Measurements from ENCODE around the gene EIF4G3. TPM values are rescaled to one million over a fixed set of nuclear protein-coding genes. Genes with fewer than 3 reads are reported as not detected.

EIF4G3 gene
- polyA plus RNA-seq, 4 donors = 10.8 to 32.1 (median 20.1) TPM

GRCh38 chr1:20891091-20891490 lies 285.6 kb downstream of the EIF4G3 start:
- Histone ChIP-seq H3K27me3 (ENCODE audit: control insufficient read depth in 3 of 3, insufficient read depth in 3 of 3, low read length in 3 of 3) (no peaks in the 10 kb centered on the region), H3K36me3 (ENCODE audit: control insufficient read depth in 3 of 3, insufficient read depth in 2 of 3, low read depth in 1 of 3, low read length in 3 of 3) (peaks cover 6 to 21% (median 7%) of the 10 kb centered on the region in 3 donors), H3K9me3 (ENCODE audit: control insufficient read depth in 2 of 2, insufficient read depth in 1 of 2, low read depth in 1 of 2, low read length in 1 of 2) (no peaks in the 10 kb centered on the region), H3K4me1 (ENCODE audit: control insufficient read depth in 3 of 3, insufficient read depth in 2 of 3, low read depth in 1 of 3, low read length in 2 of 3) (peaks cover 0 to 1% (median 0%) of the 10 kb centered on the region in 3 donors), H3K4me3 (ENCODE audit: low read depth in 1 of 3, low read length in 3 of 3) (no peak overlapping the region), H3K27ac (ENCODE audit: low read depth in 1 of 3, low read length in 2 of 3) (no peak overlapping the region)
- DNase-seq = no peak
- 98 to 100% (median 100%) methylated on average over 1 of the region's 1 CpG for WGBS, 3 donors
- FAIRE-seq = no peak

- Histone ChIP-seq H3K4me3 (ENCODE audit: low read depth in 1 of 3, low read length in 3 of 3) (no peak overlapping the region), H3K4me1 (ENCODE audit: control insufficient read depth in 3 of 3, insufficient read depth in 2 of 3, low read depth in 1 of 3, low read length in 2 of 3) (no peaks in the 10 kb centered on the region), H3K27ac (ENCODE audit: low read depth in 1 of 3, low read length in 2 of 3) (no peak overlapping the region), H3K9me3 (ENCODE audit: control insufficient read depth in 2 of 2, insufficient read depth in 1 of 2, low read depth in 1 of 2, low read length in 1 of 2) (no peaks in the 10 kb centered on the region), H3K27me3 (ENCODE audit: control insufficient read depth in 3 of 3, insufficient read depth in 3 of 3, low read length in 3 of 3) (no peaks in the 10 kb centered on the region), H3K36me3 (ENCODE audit: control insufficient read depth in 3 of 3, insufficient read depth in 2 of 3, low read depth in 1 of 3, low read length in 3 of 3) (peaks cover 2 to 14% (median 3%) of the 10 kb centered on the region in 3 donors)
- FAIRE-seq (no peak), DNase-seq (no peak)
- WGBS, 3 donors = 91 to 96% (median 93%) methylated on average over 2 of the region's 2 CpGs
Measured at GRCh38 chr1:20887246-20887645, 289.5 kb downstream of the EIF4G3 start.

GRCh38 chr1:20885121-20885520 lies 291.6 kb downstream of the EIF4G3 start:
- Histone ChIP-seq H3K27me3 (ENCODE audit: control insufficient read depth in 3 of 3, insufficient read depth in 3 of 3, low read length in 3 of 3) (no peaks in the 10 kb centered on the region), H3K4me3 (ENCODE audit: low read depth in 1 of 3, low read length in 3 of 3) (no peak overlapping the region), H3K9me3 (ENCODE audit: control insufficient read depth in 2 of 2, insufficient read depth in 1 of 2, low read depth in 1 of 2, low read length in 1 of 2) (no peaks in the 10 kb centered on the region), H3K27ac (ENCODE audit: low read depth in 1 of 3, low read length in 2 of 3) (no peak overlapping the region), H3K4me1 (ENCODE audit: control insufficient read depth in 3 of 3, insufficient read depth in 2 of 3, low read depth in 1 of 3, low read length in 2 of 3) (no peaks in the 10 kb centered on the region), H3K36me3 (ENCODE audit: control insufficient read depth in 3 of 3, insufficient read depth in 2 of 3, low read depth in 1 of 3, low read length in 3 of 3) (peaks cover 0 to 12% (median 0%) of the 10 kb centered on the region in 3 donors)
- FAIRE-seq (no peak), DNase-seq (peak in 1 of 2 donors; percentile 8)
- 48 to 64% (median 58%) methylated on average over 3 of the region's 3 CpGs for WGBS, 3 donors

DNA sequence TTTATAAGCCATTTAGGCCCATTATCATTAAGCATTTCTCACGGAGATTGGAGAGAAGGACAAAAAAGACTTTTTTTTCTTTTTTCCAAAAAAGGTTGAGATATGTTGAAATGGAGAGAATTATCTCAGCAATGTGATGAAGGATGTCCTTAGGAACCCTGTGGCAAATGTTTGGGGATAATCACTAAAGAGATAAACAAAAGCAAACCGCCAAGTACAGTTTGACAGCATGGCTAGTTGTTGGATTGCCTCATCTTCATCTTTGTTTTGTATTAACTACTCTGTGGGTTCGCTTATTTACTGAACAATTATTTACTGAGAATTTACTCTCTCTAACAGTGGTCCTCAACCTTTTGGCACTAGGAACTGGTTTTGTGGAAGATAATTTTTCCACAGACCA lies 292.2 kb downstream of the EIF4G3 start:
- H3K27ac ChIP-seq (ENCODE audit: low read depth in 1 of 3, low read length in 2 of 3) = no peak overlapping the region
- H3K27me3 ChIP-seq (ENCODE audit: control insufficient read depth in 3 of 3, insufficient read depth in 3 of 3, low read length in 3 of 3) = no peaks in the 10 kb centered on the region
- FAIRE-seq (no peak), DNase-seq (no peak)
- no peak overlapping the region for H3K4me3 ChIP-seq (ENCODE audit: low read depth in 1 of 3, low read length in 3 of 3)
- no peaks in the 10 kb centered on the region for H3K4me1 ChIP-seq (ENCODE audit: control insufficient read depth in 3 of 3, insufficient read depth in 2 of 3, low read depth in 1 of 3, low read length in 2 of 3)
- peaks cover 0 to 12% (median 0%) of the 10 kb centered on the region in 3 donors for H3K36me3 ChIP-seq (ENCODE audit: control insufficient read depth in 3 of 3, insufficient read depth in 2 of 3, low read depth in 1 of 3, low read length in 3 of 3)
- no peaks in the 10 kb centered on the region for H3K9me3 ChIP-seq (ENCODE audit: control insufficient read depth in 2 of 2, insufficient read depth in 1 of 2, low read depth in 1 of 2, low read length in 1 of 2)
- 82 to 94% (median 93%) methylated on average over 3 of the region's 3 CpGs for WGBS, 3 donors

GRCh38 chr1:20883766-20884165 lies 292.9 kb downstream of the EIF4G3 start:
- no peak for FAIRE-seq

GRCh38 chr1:20882837-20883236 lies 293.9 kb downstream of the EIF4G3 start:
- peaks cover 0 to 3% (median 0%) of the 10 kb centered on the region in 3 donors for H3K4me1 ChIP-seq (ENCODE audit: control insufficient read depth in 3 of 3, insufficient read depth in 2 of 3, low read depth in 1 of 3, low read length in 2 of 3)
- WGBS, 3 donors = 92 to 98% (median 98%) methylated on average over 5 of the region's 5 CpGs

More at GRCh38 chr1:20883766-20884165, 292.9 kb downstream of the EIF4G3 start:
- Histone ChIP-seq H3K27ac (ENCODE audit: low read depth in 1 of 3, low read length in 2 of 3) (no peak overlapping the region), H3K36me3 (ENCODE audit: control insufficient read depth in 3 of 3, insufficient read depth in 2 of 3, low read depth in 1 of 3, low read length in 3 of 3) (peaks cover 0 to 12% (median 5%) of the 10 kb centered on the region in 3 donors), H3K4me1 (ENCODE audit: control insufficient read depth in 3 of 3, insufficient read depth in 2 of 3, low read depth in 1 of 3, low read length in 2 of 3) (peaks cover 0 to 2% (median 0%) of the 10 kb centered on the region in 3 donors), H3K27me3 (ENCODE audit: control insufficient read depth in 3 of 3, insufficient read depth in 3 of 3, low read length in 3 of 3) (no peaks in the 10 kb centered on the region), H3K4me3 (ENCODE audit: low read depth in 1 of 3, low read length in 3 of 3) (no peak overlapping the region), H3K9me3 (ENCODE audit: control insufficient read depth in 2 of 2, insufficient read depth in 1 of 2, low read depth in 1 of 2, low read length in 1 of 2) (no peaks in the 10 kb centered on the region)
- DNase-seq = no peak
- WGBS, 3 donors = 84 to 94% (median 88%) methylated on average over 3 of the region's 3 CpGs

GRCh38 chr1:20878799-20879198 lies 297.9 kb downstream of the EIF4G3 start:
- peaks cover 5 to 21% (median 13%) of the 10 kb centered on the region in 3 donors for H3K36me3 ChIP-seq (ENCODE audit: control insufficient read depth in 3 of 3, insufficient read depth in 2 of 3, low read depth in 1 of 3, low read length in 3 of 3)
- no peak overlapping the region for H3K27ac ChIP-seq (ENCODE audit: low read depth in 1 of 3, low read length in 2 of 3)
- H3K27me3 ChIP-seq (ENCODE audit: control insufficient read depth in 3 of 3, insufficient read depth in 3 of 3, low read length in 3 of 3) = no peaks in the 10 kb centered on the region
- H3K9me3 ChIP-seq (ENCODE audit: control insufficient read depth in 2 of 2, insufficient read depth in 1 of 2, low read depth in 1 of 2, low read length in 1 of 2) = no peaks in the 10 kb centered on the region
- WGBS, 3 donors = 95 to 98% (median 95%) methylated on average over 7 of the region's 7 CpGs
- H3K4me1 ChIP-seq (ENCODE audit: control insufficient read depth in 3 of 3, insufficient read depth in 2 of 3, low read depth in 1 of 3, low read length in 2 of 3) = peaks cover 0 to 3% (median 0%) of the 10 kb centered on the region in 3 donors
- FAIRE-seq = no peak
- no peak for DNase-seq
- no peak overlapping the region for H3K4me3 ChIP-seq (ENCODE audit: low read depth in 1 of 3, low read length in 3 of 3)

More at GRCh38 chr1:20882837-20883236, 293.9 kb downstream of the EIF4G3 start:
- Histone ChIP-seq H3K4me3 (ENCODE audit: low read depth in 1 of 3, low read length in 3 of 3) (no peak overlapping the region), H3K9me3 (ENCODE audit: control insufficient read depth in 2 of 2, insufficient read depth in 1 of 2, low read depth in 1 of 2, low read length in 1 of 2) (no peaks in the 10 kb centered on the region), H3K36me3 (ENCODE audit: control insufficient read depth in 3 of 3, insufficient read depth in 2 of 3, low read depth in 1 of 3, low read length in 3 of 3) (peaks cover 0 to 14% (median 7%) of the 10 kb centered on the region in 3 donors), H3K27me3 (ENCODE audit: control insufficient read depth in 3 of 3, insufficient read depth in 3 of 3, low read length in 3 of 3) (no peaks in the 10 kb centered on the region), H3K27ac (ENCODE audit: low read depth in 1 of 3, low read length in 2 of 3) (no peak overlapping the region)
- no peak for DNase-seq
- no peak for FAIRE-seq

GRCh38 chr1:20875198-20875973 lies 301.3 kb downstream of the EIF4G3 start:
- 73 to 80% (median 73%) methylated on average over 4 of the region's 4 CpGs for WGBS, 3 donors
- Histone ChIP-seq H3K9me3 (ENCODE audit: control insufficient read depth in 2 of 2, insufficient read depth in 1 of 2, low read depth in 1 of 2, low read length in 1 of 2) (no peaks in the 10 kb centered on the region), H3K27ac (ENCODE audit: low read depth in 1 of 3, low read length in 2 of 3) (peak overlapping the region in 1 of 3 donors; percentile 40), H3K4me1 (ENCODE audit: control insufficient read depth in 3 of 3, insufficient read depth in 2 of 3, low read depth in 1 of 3, low read length in 2 of 3) (peaks cover 0 to 3% (median 0%) of the 10 kb centered on the region in 3 donors), H3K36me3 (ENCODE audit: control insufficient read depth in 3 of 3, insufficient read depth in 2 of 3, low read depth in 1 of 3, low read length in 3 of 3) (peaks cover 5 to 13% (median 12%) of the 10 kb centered on the region in 3 donors), H3K27me3 (ENCODE audit: control insufficient read depth in 3 of 3, insufficient read depth in 3 of 3, low read length in 3 of 3) (no peaks in the 10 kb centered on the region), H3K4me3 (ENCODE audit: low read depth in 1 of 3, low read length in 3 of 3) (no peak overlapping the region)
- FAIRE-seq (no peak), DNase-seq (peak in 1 of 2 donors; percentile 63)

Measured in small intestine (tissue), 7 donors.